Measurements from ENCODE around the gene IDI2.

Gene IDI2

GRCh38 chr10:1025683-1026082 lies at the start of gene IDI2:
Gene IDI2 (minus strand): TSS chr10:1025859. CDS start chr10:1024723, 1,136 bp downstream.
- DNase-seq = no peak

- no peak for DNase-seq
Observed at GRCh38 chr10:1074748-1075308, 49.2 kb upstream of the IDI2 start.

GRCh38 chr10:1074052-1074747 lies 48.5 kb upstream of the IDI2 start:
- DNase-seq = no peak

DNA sequence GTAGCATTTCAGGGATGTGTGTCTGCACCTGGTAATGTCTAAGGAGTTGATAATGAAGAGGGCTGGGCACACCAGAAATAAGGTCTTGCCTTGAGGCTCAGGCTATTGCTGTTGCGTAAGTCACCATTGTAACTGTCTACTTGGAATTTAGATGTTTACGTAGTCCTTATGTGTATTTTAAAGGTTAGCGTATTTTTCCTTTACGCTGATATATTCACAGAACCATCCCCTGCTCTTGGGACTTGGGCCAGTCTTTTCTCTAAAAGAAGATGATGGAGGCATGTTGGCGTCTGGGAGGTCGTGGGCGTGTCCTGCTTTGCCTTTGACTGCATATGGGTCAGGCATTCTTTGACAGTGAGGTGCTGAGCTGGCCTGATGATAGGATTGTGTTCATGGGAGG lies 45.3 kb upstream of the IDI2 start:
- DNase-seq = peak; percentile 79

DNA sequence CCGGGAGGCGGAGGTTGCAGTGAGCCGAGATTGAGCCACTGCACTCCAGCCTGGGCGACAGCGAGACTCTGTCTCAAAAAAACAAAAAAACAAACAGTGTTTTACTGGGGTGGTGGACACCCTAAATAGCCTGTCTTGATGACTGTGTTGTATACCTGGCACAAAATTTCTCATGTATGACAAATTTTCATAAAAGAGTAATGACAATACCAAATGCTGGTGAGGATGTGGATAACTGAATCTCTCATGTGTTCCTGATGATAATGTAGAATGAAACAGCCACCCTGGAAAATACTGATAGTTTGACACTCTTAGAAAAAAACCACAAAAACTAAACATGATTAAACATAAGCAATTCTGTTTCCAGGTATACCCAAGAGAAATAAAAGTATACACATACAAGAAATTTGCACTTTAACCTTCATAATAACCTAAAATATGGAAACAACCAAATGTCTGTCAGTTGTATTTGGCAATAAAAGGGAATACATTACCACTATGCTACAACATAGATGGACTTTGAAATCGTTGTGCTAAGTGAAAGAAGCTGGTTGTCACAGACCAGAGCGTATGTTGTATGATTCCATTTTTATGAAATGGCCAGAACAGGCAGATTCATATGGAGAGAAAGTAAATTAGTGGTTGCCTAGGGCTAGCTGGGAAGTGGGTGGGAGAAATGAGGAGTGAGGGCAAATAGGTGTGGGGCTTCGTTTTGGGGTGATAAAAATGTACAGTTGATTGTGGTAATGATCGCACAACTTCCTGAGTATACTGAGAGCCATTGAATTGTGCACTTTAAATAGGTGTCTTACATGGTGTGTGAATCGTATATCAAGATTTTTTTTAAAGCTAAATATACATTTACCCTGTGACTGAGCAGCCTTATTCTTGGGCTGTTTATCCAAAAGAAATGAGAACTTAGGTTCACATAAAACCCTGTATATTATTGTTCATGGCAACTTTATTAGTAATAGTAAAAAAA lies 43.0 kb upstream of the IDI2 start:
- DNase-seq = no peak

- DNase-seq = peak; percentile 38
Observed at GRCh38 chr10:1066734-1067133, 41.1 kb upstream of the IDI2 start.

DNA sequence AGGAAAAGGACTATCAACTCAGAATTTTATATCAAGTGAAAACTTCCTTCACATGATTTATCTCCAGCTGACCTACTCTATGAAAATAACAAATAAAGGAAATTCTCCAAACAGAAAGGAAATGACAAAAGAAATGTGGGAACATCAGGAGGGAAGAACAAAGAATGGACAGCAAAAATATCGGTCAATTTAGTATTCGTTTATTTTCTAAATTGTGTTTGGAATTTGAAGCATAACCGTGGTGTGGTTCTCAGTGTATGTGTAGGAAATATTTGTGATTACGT lies 39.2 kb upstream of the IDI2 start:
- no peak for DNase-seq

DNA sequence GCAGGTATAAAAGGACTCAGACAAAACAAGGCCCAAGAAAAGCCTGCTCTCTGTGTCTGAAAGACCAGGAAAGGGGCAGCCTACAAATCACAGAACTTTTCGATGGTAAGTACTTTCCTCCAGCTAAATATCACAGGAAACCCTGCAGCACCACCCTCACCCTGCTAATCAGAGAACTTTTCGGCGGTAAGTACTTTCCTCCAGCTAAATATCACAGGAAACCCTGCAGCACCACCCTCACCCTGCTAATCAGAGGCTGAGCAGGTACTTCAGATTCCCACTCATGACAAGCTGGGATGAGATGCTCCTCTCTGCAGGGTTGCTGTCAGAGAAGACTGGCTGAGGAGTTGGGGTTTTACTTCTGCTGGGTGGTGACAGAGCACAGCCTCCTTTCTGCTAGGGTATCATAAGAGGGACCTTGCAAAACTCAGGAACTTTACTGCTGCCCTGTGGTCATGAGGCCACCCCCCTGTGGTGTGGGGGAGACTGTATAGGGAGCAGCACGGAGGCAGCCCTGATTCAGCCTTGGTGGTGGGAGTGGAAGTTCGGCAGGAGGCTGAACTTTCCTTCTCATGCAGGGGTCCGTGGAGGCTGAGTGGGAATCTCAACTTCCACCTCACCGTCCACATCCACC lies 37.7 kb upstream of the IDI2 start:
- DNase-seq = peak; percentile 42

GRCh38 chr10:1061930-1062774 lies 36.5 kb upstream of the IDI2 start:
- DNase-seq = peak; percentile 83

DNA sequence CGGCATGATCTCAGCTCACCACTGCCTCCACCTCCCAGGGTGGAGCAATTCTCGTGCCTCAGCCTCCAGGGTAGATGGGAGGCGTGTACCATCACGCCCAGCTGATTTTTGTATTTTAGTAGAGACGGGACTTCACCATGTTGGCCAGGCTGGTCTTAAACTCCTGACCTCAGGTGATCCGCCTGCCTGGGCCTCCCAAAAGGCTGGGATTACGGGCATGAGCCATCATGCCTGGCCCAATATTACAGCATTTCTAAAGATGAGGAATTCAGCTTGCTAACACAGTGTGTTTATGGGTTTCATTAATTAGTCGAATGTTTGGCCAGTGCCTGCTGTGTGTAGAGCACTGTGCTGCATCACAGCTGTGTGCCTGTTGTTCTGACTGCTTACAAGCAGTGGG lies 34.2 kb upstream of the IDI2 start:
- no peak for DNase-seq

DNA sequence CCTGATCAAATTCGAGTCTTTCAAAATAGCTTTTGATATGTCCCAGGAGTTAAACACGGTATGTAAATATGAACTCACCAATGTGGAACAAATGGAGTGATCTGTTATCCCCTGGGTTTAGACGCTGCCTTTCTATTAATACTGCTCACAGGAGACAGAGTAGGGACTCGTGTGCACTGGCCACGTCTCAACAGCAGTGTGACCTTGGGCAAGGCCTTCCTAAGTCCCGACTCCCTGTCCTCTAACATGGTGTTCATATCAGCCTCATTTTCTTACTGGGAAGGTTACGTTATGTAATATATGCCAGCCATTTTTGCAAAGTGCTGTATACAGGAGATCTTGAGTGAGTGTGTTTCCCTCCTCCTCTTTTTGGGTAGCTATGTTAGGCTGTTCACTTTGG lies 32.4 kb upstream of the IDI2 start:
- DNase-seq = no peak

- no peak for DNase-seq
Observed at GRCh38 chr10:1057106-1057657, 31.5 kb upstream of the IDI2 start.

GRCh38 chr10:1056326-1057105 lies 30.9 kb upstream of the IDI2 start, which contains the start of gene WDR37:
Gene WDR37 (plus strand): TSS chr10:1056385. CDS start chr10:1072156, 15,771 bp downstream.
- DNase-seq = peak; percentile 79

DNA sequence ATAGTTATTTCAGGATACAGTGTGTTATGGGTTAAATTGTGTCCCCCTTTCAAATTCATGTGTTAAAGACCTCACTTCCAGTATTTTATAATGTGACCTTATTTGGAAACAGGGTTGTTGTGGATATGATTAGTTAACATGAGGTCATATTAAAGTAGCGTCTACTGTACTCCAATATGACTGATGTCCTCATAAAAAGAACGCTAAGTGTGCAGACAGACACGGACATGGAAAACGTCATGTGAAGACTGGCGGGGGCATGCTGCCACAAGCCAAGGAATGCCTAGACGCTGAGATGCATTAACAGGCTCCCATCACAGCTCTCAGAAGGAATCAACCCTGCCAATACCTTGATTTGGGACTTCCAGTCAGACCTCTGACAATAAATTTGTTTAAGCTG lies 29.0 kb upstream of the IDI2 start:
- DNase-seq = no peak

DNA sequence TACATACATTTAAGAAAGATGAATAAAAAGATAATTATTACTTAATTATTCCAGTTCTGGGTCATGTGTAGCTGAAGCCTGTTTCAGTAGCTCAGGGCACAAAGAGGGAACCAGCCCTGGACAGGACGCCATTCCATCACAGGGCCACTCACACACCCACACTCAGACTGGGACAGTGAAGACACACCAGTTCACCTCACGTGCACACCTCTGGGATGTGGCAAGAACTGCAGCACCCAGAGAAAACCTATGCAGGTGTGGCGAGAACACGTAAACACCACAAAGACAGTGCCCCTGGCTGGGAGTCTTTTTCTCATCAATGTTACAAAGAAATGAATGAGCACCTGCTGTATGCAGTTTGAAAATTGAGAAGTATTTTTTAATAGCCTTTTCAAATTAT lies 24.9 kb upstream of the IDI2 start:
- DNase-seq = no peak

DNA sequence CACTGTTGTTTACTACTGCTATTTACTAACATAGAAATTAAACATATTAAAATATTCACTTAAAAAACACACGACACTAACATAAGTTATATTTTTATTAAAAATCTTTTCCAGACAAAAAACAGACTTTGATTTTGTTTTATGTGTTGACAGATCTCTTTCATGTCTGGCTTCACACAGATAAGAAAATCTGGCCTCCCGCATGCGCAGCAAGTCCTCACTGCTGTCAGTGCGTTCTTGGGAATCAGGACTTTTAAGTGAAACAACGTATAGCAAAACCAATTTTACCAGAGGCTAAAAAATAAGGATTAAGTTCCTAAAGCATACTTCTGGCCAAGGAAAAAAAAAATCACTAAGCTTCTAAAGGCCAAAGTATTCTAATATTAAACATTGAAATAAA lies 24.5 kb upstream of the IDI2 start:
- DNase-seq = no peak

- peak; percentile 20 for DNase-seq
Observed at GRCh38 chr10:1049425-1049958, 23.8 kb upstream of the IDI2 start.

- DNase-seq = peak; percentile 94
Observed at GRCh38 chr10:1048732-1049424, 23.2 kb upstream of the IDI2 start, which contains the start of gene IDI1. Gene IDI1 (minus strand): TSS chr10:1049119. CDS start chr10:1049003, 116 bp downstream.

DNA sequence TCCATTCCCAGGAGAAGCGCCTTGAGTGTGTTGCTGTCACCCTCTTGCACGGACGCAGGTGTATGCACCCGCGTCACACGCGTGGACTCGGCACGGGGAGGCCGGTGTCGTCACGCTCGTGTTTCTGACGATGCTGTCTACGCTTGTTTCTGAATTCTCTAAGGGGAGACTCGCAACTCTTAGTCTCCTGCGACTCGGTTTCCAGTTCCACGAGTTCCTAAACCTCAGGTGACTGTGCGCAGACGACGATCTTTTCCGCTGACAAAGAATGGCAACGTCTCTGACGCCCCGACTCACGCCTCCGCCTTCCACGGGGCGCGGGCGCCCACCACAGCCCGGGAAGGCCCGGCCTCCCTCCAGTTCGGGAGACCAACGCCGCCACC lies 22.7 kb upstream of the IDI2 start:
- no peak for DNase-seq

DNA sequence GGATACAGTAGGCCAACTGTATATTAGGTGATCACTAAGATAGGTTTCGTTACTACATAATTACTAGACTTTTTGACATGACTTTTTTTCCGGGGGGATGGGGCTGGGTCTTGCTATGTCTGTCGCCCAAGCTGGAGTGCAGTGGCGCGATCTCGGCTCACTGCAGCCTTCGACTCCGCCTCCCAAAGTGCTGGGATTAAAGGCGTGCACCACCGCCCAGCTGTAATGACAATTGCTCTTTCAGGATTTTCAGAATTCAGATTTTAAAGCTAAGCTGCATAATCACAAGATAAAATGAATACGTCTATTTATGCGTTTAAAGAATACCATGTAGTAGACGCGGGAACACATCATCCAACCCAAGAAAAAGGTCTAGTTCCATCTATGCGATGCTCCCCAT lies 22.3 kb upstream of the IDI2 start:
- DNase-seq = no peak
